PC-9 (cell line): Measurements from ENCODE around the gene CDH12.

ENCODE experiments used
- CTCF ChIP-seq: fragments of 200-600 bp; sonication (generic); conservative IDR thresholded peaks from 2 replicates; pipeline ENCODE4 v1.6.1; 2017; ENCODE audit warnings: mixed run types, antibody characterized with exemption, mild to moderate bottlenecking, moderate library complexity
- EZH2 ChIP-seq: fragments of 200-600 bp; sonication (generic); IDR thresholded peaks from 2 replicates; pipeline ENCODE4 v1.8.0; 2017; ENCODE audit warnings: antibody characterized with exemption, low read depth

DNA sequence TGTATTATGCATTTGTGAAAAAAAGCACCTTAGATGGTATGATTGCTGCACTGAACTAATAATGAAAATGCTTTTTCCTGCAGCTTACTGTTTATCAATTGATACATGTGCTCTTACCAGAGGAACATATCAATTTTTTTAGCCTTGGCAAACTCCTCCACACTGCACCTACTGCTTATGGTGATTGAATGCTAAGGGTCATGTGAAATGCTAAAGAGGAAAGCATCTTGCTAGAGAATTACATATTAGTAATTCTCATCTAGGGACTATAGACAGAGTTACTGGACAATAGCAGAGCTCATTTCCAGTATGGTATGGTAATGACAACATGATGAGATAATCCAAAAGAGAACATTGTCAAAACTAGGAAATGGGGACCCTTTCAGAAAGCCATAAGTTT is 817.1 kb downstream of the CDH12 start:
- TF ChIP-seq CTCF = no peak
- no peak for TF ChIP-seq EZH2
